Regular cardiac myocyte (primary cell): Measurements from ENCODE around the gene TOR1AIP1. TPM values are rescaled to one million over a fixed set of nuclear protein-coding genes. Genes with fewer than 3 reads are reported as not detected.

ENCODE experiments used
- total RNA-seq: library from RNA; depleted of rRNA; stranded (reverse); fragments of >200 nt; gene quantifications from 2 replicates; pipeline ENCODE4 v1.2.3, GENCODE V29; 2014

TOR1AIP1 gene
- total RNA-seq, result 40.8 and 48.8 TPM in 2 replicates

GRCh38 chr1:179882253-179883039 is at the start of gene TOR1AIP1:
Gene TOR1AIP1 (plus strand): TSS chr1:179882285. CDS start chr1:179882503, 218 bp downstream.

GRCh38 chr1:179877586-179878265 is 4.4 kb upstream of the TOR1AIP1 start, which contains the start of gene TOR1AIP2:
Gene TOR1AIP2 (minus strand): TSS chr1:179877803. CDS start chr1:179852665, 25,138 bp downstream.

GRCh38 chr1:179954493-179955286 is 72.6 kb downstream of the TOR1AIP1 start, which contains the start of gene CEP350:
Gene CEP350 (plus strand): TSS chr1:179954810. CDS start chr1:179986182, 31,372 bp downstream.

Other genes starting within 250 kb of the TOR1AIP1 start
- under 0.01 TPM in 1 of 2 replicates, not detected in the other for gene FAM163A, start 139.0 kb upstream of the TOR1AIP1 start, total RNA-seq
- gene TOR1AIP2, start 4.5 kb upstream of the TOR1AIP1 start, total RNA-seq, result 113 and 122 TPM in 2 replicates
- gene CEP350, start 72.5 kb downstream of the TOR1AIP1 start, total RNA-seq, result 57.7 and 71.3 TPM in 2 replicates